MM.1S (cell line): Measurements from ENCODE around the gene SMC6.

Experiments
- DNase-seq: peaks from one replicate; pipeline ENCODE4 v3.0.0-alpha.2; 2015
- H2AFZ ChIP-seq: fragments of 300-600 bp; sonication (generic); 2 replicates; pipeline ENCODE4 v1.6.0; 2016; ENCODE audit warnings: antibody characterized with exemption, low read length
- H3F3A ChIP-seq: fragments of 300-600 bp; sonication (generic); 2 replicates; pipeline ENCODE4 v1.6.1; 2016; ENCODE audit warnings: mild to moderate bottlenecking, antibody characterized with exemption, low read length, moderate library complexity, mixed read lengths; ENCODE audit not compliant: insufficient read depth
- H3K27ac ChIP-seq: fragments of 300-600 bp; sonication (generic); 2 replicates; pipeline ENCODE4 v1.5.1; 2016; ENCODE audit warnings: mild to moderate bottlenecking, low read length
- H3K27me3 ChIP-seq: fragments of 300-600 bp; sonication (generic); replicated peaks from 2 replicates; pipeline ENCODE4 v1.6.0; 2016; ENCODE audit warnings: low read length; ENCODE audit not compliant: insufficient read depth
- H3K36me3 ChIP-seq: fragments of 300-600 bp; sonication (generic); replicated peaks from 2 replicates; pipeline ENCODE4 v1.6.1; 2016; ENCODE audit warnings: mild to moderate bottlenecking, low read length, mixed read lengths; ENCODE audit not compliant: insufficient read depth
- H3K4me1 ChIP-seq: fragments of 300-600 bp; sonication (generic); 2 replicates; pipeline ENCODE4 v1.6.1; 2016; ENCODE audit warnings: low read length, mixed read lengths
- H3K4me2 ChIP-seq: fragments of 300-600 bp; sonication (generic); 2 replicates; pipeline ENCODE4 v1.6.0; 2016; ENCODE audit warnings: low read depth, low read length
- H3K4me3 ChIP-seq: fragments of 300-600 bp; sonication (generic); 2 replicates; pipeline ENCODE4 v1.5.1; 2016; ENCODE audit warnings: low read length, mixed read lengths
- H3K79me2 ChIP-seq: fragments of 300-600 bp; sonication (generic); 2 replicates; pipeline ENCODE4 v1.6.1; 2016; ENCODE audit warnings: mixed run types, low read length, mixed read lengths
- H3K9ac ChIP-seq: fragments of 300-600 bp; sonication (generic); 2 replicates; pipeline ENCODE4 v1.6.1; 2016; ENCODE audit warnings: low read length, mixed read lengths
- H3K9me2 ChIP-seq: fragments of 300-600 bp; sonication (generic); replicated peaks from 2 replicates; pipeline ENCODE4 v1.6.1; 2016; ENCODE audit warnings: mild to moderate bottlenecking, low read length, mixed read lengths; ENCODE audit not compliant: insufficient read depth
- H3K9me3 ChIP-seq: fragments of 300-600 bp; sonication (generic); replicated peaks from 2 replicates; pipeline ENCODE4 v1.6.1; 2016; ENCODE audit warnings: mild to moderate bottlenecking, low read length, mixed read lengths; ENCODE audit not compliant: insufficient read depth
- H4K20me1 ChIP-seq: fragments of 300-600 bp; sonication (generic); 2 replicates; pipeline ENCODE4 v1.6.1; 2016; ENCODE audit warnings: mild to moderate bottlenecking, low read length, moderate library complexity, mixed read lengths; ENCODE audit not compliant: insufficient read depth
- EZH2 ChIP-seq: fragments of 300-600 bp; sonication (generic); optimal IDR thresholded peaks from 2 replicates; pipeline ENCODE3; 2017; ENCODE audit warnings: low read depth, mild to moderate bottlenecking, antibody characterized with exemption, low read length, mixed read lengths
- EZH2phosphoT487 ChIP-seq: fragments of 300-600 bp; sonication (generic); IDR thresholded peaks from 2 replicates; pipeline ENCODE4 v1.6.1; 2018; ENCODE audit warnings: antibody characterized with exemption, low read length
- TF ChIP-seq, protein P1 (sequence below): fragments of 300-600 bp; sonication (generic); IDR thresholded peaks from 2 replicates; pipeline ENCODE4 v1.5.1; 2016; ENCODE audit warnings: antibody characterized with exemption, low read length, mixed read lengths

The SMC6 gene

GRCh38 chr2:17709897-17710296 lies 43.7 kb downstream of the SMC6 start:
- no peak overlapping the region for H3K4me2 ChIP-seq
- H3K4me3 ChIP-seq: no peak overlapping the region
- no peaks in the 10 kb centered on the region for H3K9me3 ChIP-seq
- H3K79me2 ChIP-seq: no peaks in the 10 kb centered on the region
- no peak overlapping the region for H3K9ac ChIP-seq
- no peak for DNase-seq
- no peaks in the 10 kb centered on the region for H4K20me1 ChIP-seq
- no peaks in the 10 kb centered on the region for H3F3A ChIP-seq
- H3K36me3 ChIP-seq: peaks cover 5% of the 10 kb centered on the region; the same call in 1 of the 2 replicates
- no peak overlapping the region for H2AFZ ChIP-seq
- TF ChIP-seq EZH2phosphoT487: no peak
- no peak for TF ChIP-seq EZH2
- TF ChIP-seq, protein P1, sequence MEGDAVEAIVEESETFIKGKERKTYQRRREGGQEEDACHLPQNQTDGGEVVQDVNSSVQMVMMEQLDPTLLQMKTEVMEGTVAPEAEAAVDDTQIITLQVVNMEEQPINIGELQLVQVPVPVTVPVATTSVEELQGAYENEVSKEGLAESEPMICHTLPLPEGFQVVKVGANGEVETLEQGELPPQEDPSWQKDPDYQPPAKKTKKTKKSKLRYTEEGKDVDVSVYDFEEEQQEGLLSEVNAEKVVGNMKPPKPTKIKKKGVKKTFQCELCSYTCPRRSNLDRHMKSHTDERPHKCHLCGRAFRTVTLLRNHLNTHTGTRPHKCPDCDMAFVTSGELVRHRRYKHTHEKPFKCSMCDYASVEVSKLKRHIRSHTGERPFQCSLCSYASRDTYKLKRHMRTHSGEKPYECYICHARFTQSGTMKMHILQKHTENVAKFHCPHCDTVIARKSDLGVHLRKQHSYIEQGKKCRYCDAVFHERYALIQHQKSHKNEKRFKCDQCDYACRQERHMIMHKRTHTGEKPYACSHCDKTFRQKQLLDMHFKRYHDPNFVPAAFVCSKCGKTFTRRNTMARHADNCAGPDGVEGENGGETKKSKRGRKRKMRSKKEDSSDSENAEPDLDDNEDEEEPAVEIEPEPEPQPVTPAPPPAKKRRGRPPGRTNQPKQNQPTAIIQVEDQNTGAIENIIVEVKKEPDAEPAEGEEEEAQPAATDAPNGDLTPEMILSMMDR: no peak
- no peaks in the 10 kb centered on the region for H3K27me3 ChIP-seq
- H3K27ac ChIP-seq: no peak overlapping the region
- no peaks in the 10 kb centered on the region for H3K4me1 ChIP-seq
- no peaks in the 10 kb centered on the region for H3K9me2 ChIP-seq

DNA sequence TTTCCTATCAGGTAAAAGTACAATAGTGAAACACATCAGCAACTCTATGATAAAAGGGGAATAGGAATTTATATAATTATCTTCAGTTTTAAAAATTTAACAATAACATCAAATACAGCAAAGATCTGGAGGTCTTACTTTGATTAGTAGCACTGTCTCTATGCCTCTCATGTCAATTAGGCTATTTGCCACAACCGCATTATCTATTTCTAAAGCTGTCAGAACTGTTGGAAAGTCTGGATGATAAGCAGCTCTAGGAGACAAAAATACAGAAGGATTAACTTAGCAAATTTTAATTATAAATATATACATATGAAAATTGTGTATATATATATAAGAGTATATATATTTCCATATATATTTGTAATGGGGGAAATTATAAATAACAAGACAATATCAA lies 45.1 kb downstream of the SMC6 start:
- H3K36me3 ChIP-seq: no peaks in the 10 kb centered on the region; the same call in 1 of the 2 replicates
- no peak overlapping the region for H3K4me3 ChIP-seq
- H3K4me1 ChIP-seq: no peaks in the 10 kb centered on the region
- H3K4me2 ChIP-seq: no peak overlapping the region
- TF ChIP-seq EZH2 (no peak), EZH2phosphoT487 (no peak)
- TF ChIP-seq, protein P1: no peak
- no peaks in the 10 kb centered on the region for H3K9me3 ChIP-seq
- no peaks in the 10 kb centered on the region for H3K9me2 ChIP-seq
- no peaks in the 10 kb centered on the region for H3F3A ChIP-seq
- no peak overlapping the region for H2AFZ ChIP-seq
- no peak overlapping the region for H3K27ac ChIP-seq
- no peaks in the 10 kb centered on the region for H4K20me1 ChIP-seq
- H3K79me2 ChIP-seq: no peaks in the 10 kb centered on the region
- no peaks in the 10 kb centered on the region for H3K27me3 ChIP-seq
- H3K9ac ChIP-seq: no peak overlapping the region
- no peak for DNase-seq

GRCh38 chr2:17706845-17707244 lies 46.8 kb downstream of the SMC6 start:
- no peak overlapping the region for H3K4me2 ChIP-seq
- no peaks in the 10 kb centered on the region; the same call in 1 of the 2 replicates for H3K36me3 ChIP-seq
- no peak overlapping the region for H3K9ac ChIP-seq
- H3K27me3 ChIP-seq: no peaks in the 10 kb centered on the region
- no peak for DNase-seq
- no peaks in the 10 kb centered on the region for H3K79me2 ChIP-seq
- H3K9me2 ChIP-seq: no peaks in the 10 kb centered on the region
- no peak overlapping the region for H3K4me3 ChIP-seq
- no peak overlapping the region for H2AFZ ChIP-seq
- H4K20me1 ChIP-seq: no peaks in the 10 kb centered on the region
- no peaks in the 10 kb centered on the region for H3K4me1 ChIP-seq
- TF ChIP-seq, protein P1: no peak
- TF ChIP-seq EZH2: no peak
- TF ChIP-seq EZH2phosphoT487: no peak
- H3K9me3 ChIP-seq: no peaks in the 10 kb centered on the region
- H3K27ac ChIP-seq: no peak overlapping the region
- H3F3A ChIP-seq: no peaks in the 10 kb centered on the region
